Stomach (tissue), 4 donors: ENCODE data around the gene SENP1.

ENCODE experiments used
- EP300 ChIP-seq: sonication (generic); formaldehyde crosslinking; IDR thresholded peaks from one replicate; pipeline ENCODE4 v1.6.1; 2017; ENCODE audit warnings: antibody characterized with exemption
- POLR2A ChIP-seq, 4 donors: fragments of 450-650 bp; IDR thresholded peaks; one replicate each; pipeline ENCODE4 v1.6.1; 2016; ENCODE audit warnings: antibody characterized with exemption in 4 of 4, control low read depth in 2 of 4, mild to moderate bottlenecking in 1 of 4, moderate library complexity in 1 of 4
- POLR2AphosphoS5 ChIP-seq, 3 donors: sonication (generic); formaldehyde crosslinking; IDR thresholded peaks; one replicate each; pipeline ENCODE4 v1.6.1; 2016; ENCODE audit warnings: antibody characterized with exemption in 3 of 3
- TF ChIP-seq, protein P1 (sequence below), 7 experiments: fragments of 450-650 bp in 4 of 7; fragments of 200-600 bp in 3 of 7; sonication (generic) in 3 of 7; IDR thresholded peaks; one replicate each; pipeline ENCODE4 v1.5.1; 2016 to 2019; ENCODE audit warnings: antibody characterized with exemption in 7 of 7, control low read depth in 2 of 7, mild to moderate bottlenecking in 1 of 7

DNA sequence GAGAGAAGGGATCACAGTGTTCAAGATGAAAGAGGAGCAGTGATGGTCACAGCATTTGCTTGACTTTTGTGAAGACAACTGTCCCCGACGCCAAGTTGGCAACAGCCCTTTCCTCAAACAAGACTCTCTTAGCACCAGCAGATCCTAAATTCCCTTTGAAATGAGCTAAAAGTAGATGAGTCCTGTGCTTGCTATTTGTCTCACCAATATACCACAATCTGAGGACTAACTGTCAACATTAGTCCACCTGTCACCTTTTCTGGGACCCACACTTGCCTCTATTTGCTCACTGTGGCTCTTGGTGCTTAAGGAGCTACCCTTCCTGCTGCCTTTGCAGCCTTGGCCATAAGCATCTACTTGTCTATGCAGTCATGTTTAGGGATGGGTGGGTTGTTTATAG is 54.2 kb downstream of the SENP1 start:
- TF ChIP-seq EP300 (no peak), POLR2A (IDR thresholded peaks at IDR 0.05) (no peak), POLR2AphosphoS5 (IDR thresholded peaks at IDR 0.05) (no peak)
- TF ChIP-seq, protein P1, sequence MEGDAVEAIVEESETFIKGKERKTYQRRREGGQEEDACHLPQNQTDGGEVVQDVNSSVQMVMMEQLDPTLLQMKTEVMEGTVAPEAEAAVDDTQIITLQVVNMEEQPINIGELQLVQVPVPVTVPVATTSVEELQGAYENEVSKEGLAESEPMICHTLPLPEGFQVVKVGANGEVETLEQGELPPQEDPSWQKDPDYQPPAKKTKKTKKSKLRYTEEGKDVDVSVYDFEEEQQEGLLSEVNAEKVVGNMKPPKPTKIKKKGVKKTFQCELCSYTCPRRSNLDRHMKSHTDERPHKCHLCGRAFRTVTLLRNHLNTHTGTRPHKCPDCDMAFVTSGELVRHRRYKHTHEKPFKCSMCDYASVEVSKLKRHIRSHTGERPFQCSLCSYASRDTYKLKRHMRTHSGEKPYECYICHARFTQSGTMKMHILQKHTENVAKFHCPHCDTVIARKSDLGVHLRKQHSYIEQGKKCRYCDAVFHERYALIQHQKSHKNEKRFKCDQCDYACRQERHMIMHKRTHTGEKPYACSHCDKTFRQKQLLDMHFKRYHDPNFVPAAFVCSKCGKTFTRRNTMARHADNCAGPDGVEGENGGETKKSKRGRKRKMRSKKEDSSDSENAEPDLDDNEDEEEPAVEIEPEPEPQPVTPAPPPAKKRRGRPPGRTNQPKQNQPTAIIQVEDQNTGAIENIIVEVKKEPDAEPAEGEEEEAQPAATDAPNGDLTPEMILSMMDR (IDR thresholded peaks at IDR 0.05) = no peak
